ENCODE results near the gene SPEF1. TPM values are rescaled to one million over a fixed set of nuclear protein-coding genes. Genes with fewer than 3 reads are reported as not detected.

The SPEF1 gene
- polyA plus RNA-seq, 3 donors = 0.09 TPM; not detected in 2

DNA sequence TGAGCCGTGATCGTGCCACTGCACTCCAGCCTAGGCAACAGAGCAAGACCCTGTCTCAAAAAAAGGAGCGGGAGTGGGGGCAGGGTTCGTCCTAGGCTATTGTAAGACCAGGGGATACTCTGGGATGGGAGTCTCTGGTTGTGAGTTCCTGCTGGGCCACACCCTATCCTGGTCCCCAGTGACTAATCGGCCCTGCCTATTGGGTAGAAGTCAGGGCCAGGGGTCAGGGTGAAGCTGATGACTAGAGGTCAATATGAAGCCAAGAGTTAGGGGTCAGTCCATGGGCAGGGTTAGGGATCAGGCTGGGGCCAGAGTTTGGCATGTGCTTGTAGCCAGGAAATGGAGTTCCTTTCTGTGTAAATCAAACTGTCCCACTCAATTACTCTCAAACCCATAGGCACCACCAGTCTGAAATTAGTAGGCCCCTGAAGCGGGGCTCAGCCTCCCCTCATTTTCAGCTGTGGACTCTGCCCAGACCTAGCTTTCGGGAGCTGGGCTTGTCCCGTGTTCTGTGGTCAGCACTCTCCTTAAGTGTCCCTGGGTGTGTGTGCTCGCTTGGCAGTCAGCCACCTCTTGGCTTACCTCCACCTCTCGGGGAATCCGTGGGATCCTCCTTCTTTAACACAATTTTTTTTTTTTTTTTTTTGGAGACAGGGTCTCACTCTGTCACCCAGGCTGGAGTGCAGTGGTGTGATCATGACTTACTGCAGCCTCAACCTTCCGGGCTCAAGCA lies 47.0 kb downstream of the SPEF1 start:
- Mint-ChIP-seq H3K36me3 (no peaks in the 10 kb centered on the region), H3K4me3 (no peak overlapping the region), H3K27ac (peak overlapping the region in 1 of 7 donors; percentile 25), H3K4me1 (peaks cover 10% of the 10 kb centered on the region), H3K9me3 (peaks cover 0 to 5% (median 0%) of the 10 kb centered on the region in 7 donors), H3K27me3 (ENCODE audit: low read depth in 3 of 3) (peaks cover 35 to 42% (median 41%) of the 10 kb centered on the region in 3 donors)
- Histone ChIP-seq H3K27ac (ENCODE audit: low read depth in 1 of 2, low read length in 2 of 2) (no peak overlapping the region), H2AFZ (ENCODE audit: insufficient read depth, low read depth, low read length, poor library complexity, severe bottlenecking) (no peak overlapping the region), H4K20me1 (ENCODE audit: insufficient read depth, low read length) (no peaks in the 10 kb centered on the region), H3K9me3 (replicated peaks in 1 of 2; ENCODE audit: control insufficient read depth in 1 of 2, insufficient read depth in 1 of 2, low read length in 2 of 2) (peaks cover 0 to 4% of the 10 kb centered on the region in 2 donors), H3K4me3 (replicated peaks in 1 of 3; ENCODE audit: low read depth in 2 of 3, low read length in 3 of 3) (no peak overlapping the region), H3K4me1 (ENCODE audit: control insufficient read depth in 1 of 2, insufficient read depth in 2 of 2, low read length in 2 of 2) (no peaks in the 10 kb centered on the region), H3K4me2 (replicated peaks; ENCODE audit: extremely low read depth, low read length, poor library complexity, severe bottlenecking) (no peak overlapping the region), H3K79me2 (ENCODE audit: insufficient read depth, low read length) (no peaks in the 10 kb centered on the region), H3K36me3 (replicated peaks in 1 of 2; ENCODE audit: control insufficient read depth in 1 of 2, insufficient read depth in 2 of 2, low read length in 2 of 2) (no peaks in the 10 kb centered on the region), H3K27me3 (ENCODE audit: control insufficient read depth in 2 of 2, insufficient read depth in 2 of 2, low read length in 2 of 2) (peaks cover 0 to 31% of the 10 kb centered on the region in 2 donors), H3K9ac (ENCODE audit: insufficient read depth, low read length, poor library complexity, severe bottlenecking) (no peak overlapping the region)
- WGBS (ENCODE audit: insufficient coverage) = 92% methylated on average over 8 of the region's 12 CpGs
- intact Hi-C loops (cut with micrococcal nuclease) = no loop called here
- TF ChIP-seq, protein P1, sequence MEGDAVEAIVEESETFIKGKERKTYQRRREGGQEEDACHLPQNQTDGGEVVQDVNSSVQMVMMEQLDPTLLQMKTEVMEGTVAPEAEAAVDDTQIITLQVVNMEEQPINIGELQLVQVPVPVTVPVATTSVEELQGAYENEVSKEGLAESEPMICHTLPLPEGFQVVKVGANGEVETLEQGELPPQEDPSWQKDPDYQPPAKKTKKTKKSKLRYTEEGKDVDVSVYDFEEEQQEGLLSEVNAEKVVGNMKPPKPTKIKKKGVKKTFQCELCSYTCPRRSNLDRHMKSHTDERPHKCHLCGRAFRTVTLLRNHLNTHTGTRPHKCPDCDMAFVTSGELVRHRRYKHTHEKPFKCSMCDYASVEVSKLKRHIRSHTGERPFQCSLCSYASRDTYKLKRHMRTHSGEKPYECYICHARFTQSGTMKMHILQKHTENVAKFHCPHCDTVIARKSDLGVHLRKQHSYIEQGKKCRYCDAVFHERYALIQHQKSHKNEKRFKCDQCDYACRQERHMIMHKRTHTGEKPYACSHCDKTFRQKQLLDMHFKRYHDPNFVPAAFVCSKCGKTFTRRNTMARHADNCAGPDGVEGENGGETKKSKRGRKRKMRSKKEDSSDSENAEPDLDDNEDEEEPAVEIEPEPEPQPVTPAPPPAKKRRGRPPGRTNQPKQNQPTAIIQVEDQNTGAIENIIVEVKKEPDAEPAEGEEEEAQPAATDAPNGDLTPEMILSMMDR (IDR thresholded peaks at IDR 0.05) = no peak
- no peak for DNase-seq

- peaks cover 11% of the 10 kb centered on the region for H3K4me1 Mint-ChIP-seq
- no peak for DNase-seq
- intact Hi-C loops (cut with micrococcal nuclease) = no loop called here
- peak overlapping the region in 1 of 2 donors; percentile 80 for H3K4me3 Mint-ChIP-seq
- WGBS (ENCODE audit: insufficient coverage) = 98% methylated on average over 16 of the region's 20 CpGs
- no peaks in the 10 kb centered on the region for H3K4me1 ChIP-seq (ENCODE audit: control insufficient read depth in 1 of 2, insufficient read depth in 2 of 2, low read length in 2 of 2)
- peaks cover 0 to 37% of the 10 kb centered on the region in 2 donors for H3K27me3 ChIP-seq (ENCODE audit: control insufficient read depth in 2 of 2, insufficient read depth in 2 of 2, low read length in 2 of 2)
- H3K36me3 Mint-ChIP-seq = no peaks in the 10 kb centered on the region
- no peaks in the 10 kb centered on the region for H3K36me3 ChIP-seq (replicated peaks in 1 of 2; ENCODE audit: control insufficient read depth in 1 of 2, insufficient read depth in 2 of 2, low read length in 2 of 2)
- H3K27ac Mint-ChIP-seq = no peak overlapping the region
- H4K20me1 ChIP-seq (ENCODE audit: insufficient read depth, low read length) = no peaks in the 10 kb centered on the region
- H3K27ac ChIP-seq (ENCODE audit: low read depth in 1 of 2, low read length in 2 of 2) = no peak overlapping the region
- peaks cover 0 to 5% (median 0%) of the 10 kb centered on the region in 7 donors for H3K9me3 Mint-ChIP-seq
- H3K79me2 ChIP-seq (ENCODE audit: insufficient read depth, low read length) = no peaks in the 10 kb centered on the region
- H3K9ac ChIP-seq (ENCODE audit: insufficient read depth, low read length, poor library complexity, severe bottlenecking) = no peak overlapping the region
- no peak overlapping the region for H3K4me3 ChIP-seq (replicated peaks in 1 of 3; ENCODE audit: low read depth in 2 of 3, low read length in 3 of 3)
- peaks cover 35 to 45% (median 42%) of the 10 kb centered on the region in 3 donors for H3K27me3 Mint-ChIP-seq (ENCODE audit: low read depth in 3 of 3)
- TF ChIP-seq, protein P1 (IDR thresholded peaks at IDR 0.05) = no peak
- H3K9me3 ChIP-seq (replicated peaks in 1 of 2; ENCODE audit: control insufficient read depth in 1 of 2, insufficient read depth in 1 of 2, low read length in 2 of 2) = peaks cover 0 to 4% of the 10 kb centered on the region in 2 donors
- no peak overlapping the region for H2AFZ ChIP-seq (ENCODE audit: insufficient read depth, low read depth, low read length, poor library complexity, severe bottlenecking)
- no peak overlapping the region for H3K4me2 ChIP-seq (replicated peaks; ENCODE audit: extremely low read depth, low read length, poor library complexity, severe bottlenecking)
Measured at GRCh38 chr20:3733119-3733995, 47.9 kb downstream of the SPEF1 start.
